Measurements from ENCODE around the gene SMKR1.

DNA sequence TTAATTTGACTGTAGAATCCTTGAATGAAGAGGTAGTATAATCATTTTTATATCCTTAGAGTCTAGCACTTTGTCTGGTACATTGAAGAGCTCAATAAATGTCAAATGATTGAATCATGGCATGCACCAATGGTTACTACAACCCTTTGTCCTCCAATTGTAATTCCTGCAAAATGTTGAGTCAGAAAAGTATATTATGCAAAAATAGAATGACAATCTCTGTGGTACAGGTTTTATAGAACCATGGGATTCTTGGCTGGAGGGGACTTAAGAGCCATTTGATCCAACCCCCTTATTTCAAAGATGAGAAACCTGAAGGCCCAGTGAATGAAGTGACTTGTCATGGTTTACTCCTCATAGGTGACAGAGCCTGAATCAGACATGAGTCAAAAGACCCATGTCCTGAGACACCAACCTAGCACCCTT lies 30.9 kb upstream of the SMKR1 start:
- TF ChIP-seq XRCC5 (IDR thresholded peaks at IDR 0.05; ENCODE audit: low read depth, low read length) (no peak), NUFIP1 (IDR thresholded peaks at IDR 0.05; ENCODE audit: partially characterized antibody) (no peak), ZBTB1 (CRISPR knock-in tag; IDR thresholded peaks at IDR 0.05; ENCODE audit: borderline replicate concordance, low read depth) (no peak), FOXJ3 (CRISPR knock-in tag; IDR thresholded peaks at IDR 0.05) (no peak), HDAC2 (IDR thresholded peaks at IDR 0.05) (no peak), IRF2 (CRISPR knock-in tag; IDR thresholded peaks at IDR 0.05) (no peak), POU5F1 (IDR thresholded peaks at IDR 0.05; ENCODE audit: borderline replicate concordance, low read depth, low read length, partially characterized antibody) (no peak), POLR2AphosphoS5 (IDR thresholded peaks at IDR 0.05; ENCODE audit: control insufficient read depth, insufficient read depth, low read depth, low read length) (no peak), ELF2 (CRISPR knock-in tag; IDR thresholded peaks at IDR 0.05) (no peak), ZFP30 (CRISPR knock-in tag; IDR thresholded peaks at IDR 0.05; ENCODE audit: borderline replicate concordance) (no peak)
- TF ChIP-seq, protein P1, sequence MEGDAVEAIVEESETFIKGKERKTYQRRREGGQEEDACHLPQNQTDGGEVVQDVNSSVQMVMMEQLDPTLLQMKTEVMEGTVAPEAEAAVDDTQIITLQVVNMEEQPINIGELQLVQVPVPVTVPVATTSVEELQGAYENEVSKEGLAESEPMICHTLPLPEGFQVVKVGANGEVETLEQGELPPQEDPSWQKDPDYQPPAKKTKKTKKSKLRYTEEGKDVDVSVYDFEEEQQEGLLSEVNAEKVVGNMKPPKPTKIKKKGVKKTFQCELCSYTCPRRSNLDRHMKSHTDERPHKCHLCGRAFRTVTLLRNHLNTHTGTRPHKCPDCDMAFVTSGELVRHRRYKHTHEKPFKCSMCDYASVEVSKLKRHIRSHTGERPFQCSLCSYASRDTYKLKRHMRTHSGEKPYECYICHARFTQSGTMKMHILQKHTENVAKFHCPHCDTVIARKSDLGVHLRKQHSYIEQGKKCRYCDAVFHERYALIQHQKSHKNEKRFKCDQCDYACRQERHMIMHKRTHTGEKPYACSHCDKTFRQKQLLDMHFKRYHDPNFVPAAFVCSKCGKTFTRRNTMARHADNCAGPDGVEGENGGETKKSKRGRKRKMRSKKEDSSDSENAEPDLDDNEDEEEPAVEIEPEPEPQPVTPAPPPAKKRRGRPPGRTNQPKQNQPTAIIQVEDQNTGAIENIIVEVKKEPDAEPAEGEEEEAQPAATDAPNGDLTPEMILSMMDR (IDR thresholded peaks at IDR 0.05 in 2 of 3, conservative IDR thresholded peaks at IDR 0.05 in 1 of 3; ENCODE audit: insufficient read depth in 2 of 3, low read depth in 1 of 3, low read length in 3 of 3) = no peak
- TF ChIP-seq, protein P2, sequence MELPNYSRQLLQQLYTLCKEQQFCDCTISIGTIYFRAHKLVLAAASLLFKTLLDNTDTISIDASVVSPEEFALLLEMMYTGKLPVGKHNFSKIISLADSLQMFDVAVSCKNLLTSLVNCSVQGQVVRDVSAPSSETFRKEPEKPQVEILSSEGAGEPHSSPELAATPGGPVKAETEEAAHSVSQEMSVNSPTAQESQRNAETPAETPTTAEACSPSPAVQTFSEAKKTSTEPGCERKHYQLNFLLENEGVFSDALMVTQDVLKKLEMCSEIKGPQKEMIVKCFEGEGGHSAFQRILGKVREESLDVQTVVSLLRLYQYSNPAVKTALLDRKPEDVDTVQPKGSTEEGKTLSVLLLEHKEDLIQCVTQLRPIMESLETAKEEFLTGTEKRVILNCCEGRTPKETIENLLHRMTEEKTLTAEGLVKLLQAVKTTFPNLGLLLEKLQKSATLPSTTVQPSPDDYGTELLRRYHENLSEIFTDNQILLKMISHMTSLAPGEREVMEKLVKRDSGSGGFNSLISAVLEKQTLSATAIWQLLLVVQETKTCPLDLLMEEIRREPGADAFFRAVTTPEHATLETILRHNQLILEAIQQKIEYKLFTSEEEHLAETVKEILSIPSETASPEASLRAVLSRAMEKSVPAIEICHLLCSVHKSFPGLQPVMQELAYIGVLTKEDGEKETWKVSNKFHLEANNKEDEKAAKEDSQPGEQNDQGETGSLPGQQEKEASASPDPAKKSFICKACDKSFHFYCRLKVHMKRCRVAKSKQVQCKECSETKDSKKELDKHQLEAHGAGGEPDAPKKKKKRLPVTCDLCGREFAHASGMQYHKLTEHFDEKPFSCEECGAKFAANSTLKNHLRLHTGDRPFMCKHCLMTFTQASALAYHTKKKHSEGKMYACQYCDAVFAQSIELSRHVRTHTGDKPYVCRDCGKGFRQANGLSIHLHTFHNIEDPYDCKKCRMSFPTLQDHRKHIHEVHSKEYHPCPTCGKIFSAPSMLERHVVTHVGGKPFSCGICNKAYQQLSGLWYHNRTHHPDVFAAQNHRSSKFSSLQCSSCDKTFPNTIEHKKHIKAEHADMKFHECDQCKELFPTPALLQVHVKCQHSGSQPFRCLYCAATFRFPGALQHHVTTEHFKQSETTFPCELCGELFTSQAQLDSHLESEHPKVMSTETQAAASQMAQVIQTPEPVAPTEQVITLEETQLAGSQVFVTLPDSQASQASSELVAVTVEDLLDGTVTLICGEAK (IDR thresholded peaks at IDR 0.05) = no peak
- TF ChIP-seq, protein P2 (CRISPR knock-in tag; IDR thresholded peaks at IDR 0.05) = no peak
- TF ChIP-seq, protein P3, sequence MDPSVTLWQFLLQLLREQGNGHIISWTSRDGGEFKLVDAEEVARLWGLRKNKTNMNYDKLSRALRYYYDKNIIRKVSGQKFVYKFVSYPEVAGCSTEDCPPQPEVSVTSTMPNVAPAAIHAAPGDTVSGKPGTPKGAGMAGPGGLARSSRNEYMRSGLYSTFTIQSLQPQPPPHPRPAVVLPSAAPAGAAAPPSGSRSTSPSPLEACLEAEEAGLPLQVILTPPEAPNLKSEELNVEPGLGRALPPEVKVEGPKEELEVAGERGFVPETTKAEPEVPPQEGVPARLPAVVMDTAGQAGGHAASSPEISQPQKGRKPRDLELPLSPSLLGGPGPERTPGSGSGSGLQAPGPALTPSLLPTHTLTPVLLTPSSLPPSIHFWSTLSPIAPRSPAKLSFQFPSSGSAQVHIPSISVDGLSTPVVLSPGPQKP (CRISPR knock-in tag; IDR thresholded peaks at IDR 0.05) = no peak
- TF ChIP-seq, protein P4, sequence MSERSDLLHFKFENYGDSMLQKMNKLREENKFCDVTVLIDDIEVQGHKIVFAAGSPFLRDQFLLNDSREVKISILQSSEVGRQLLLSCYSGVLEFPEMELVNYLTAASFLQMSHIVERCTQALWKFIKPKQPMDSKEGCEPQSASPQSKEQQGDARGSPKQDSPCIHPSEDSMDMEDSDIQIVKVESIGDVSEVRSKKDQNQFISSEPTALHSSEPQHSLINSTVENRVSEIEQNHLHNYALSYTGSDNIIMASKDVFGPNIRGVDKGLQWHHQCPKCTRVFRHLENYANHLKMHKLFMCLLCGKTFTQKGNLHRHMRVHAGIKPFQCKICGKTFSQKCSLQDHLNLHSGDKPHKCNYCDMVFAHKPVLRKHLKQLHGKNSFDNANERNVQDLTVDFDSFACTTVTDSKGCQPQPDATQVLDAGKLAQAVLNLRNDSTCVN (CRISPR knock-in tag; IDR thresholded peaks at IDR 0.05) = no peak
